ENCODE measurements around the gene MAP3K7. TPM values are rescaled to one million over a fixed set of nuclear protein-coding genes. Genes with fewer than 3 reads are reported as not detected.

MAP3K7 gene
- polyA plus RNA-seq (2013, experiment 1 of 4): 51.9 TPM
- polyA plus RNA-seq (2013, experiment 2 of 4): 55.1 TPM
- polyA plus RNA-seq (2013, experiment 3 of 4): 42.0 TPM
- polyA plus RNA-seq (2013, experiment 4 of 4): 46.2 TPM

GRCh38 chr6:90586836-90587638 is at the start of gene MAP3K7:
TSS of gene MAP3K7 (minus strand) at chr6:90587072. CDS start at chr6:90586883, 189 bp downstream.
- H3K9me3 ChIP-seq (ENCODE audit: control insufficient read depth, low read length): no peaks in the 10 kb centered on the region
- no peaks in the 10 kb centered on the region for H3K36me3 ChIP-seq (ENCODE audit: control insufficient read depth, insufficient read depth, low read length)
- peak within 1 kb of the TSS; percentile 96 for H3K27ac ChIP-seq (ENCODE audit: insufficient read depth, low read depth, low read length, poor library complexity, severe bottlenecking)
- no peaks in the 10 kb centered on the region for H3K4me1 ChIP-seq (ENCODE audit: control insufficient read depth, insufficient read depth, low read length)
- peak within 1 kb of the TSS; percentile 99 for H3K4me3 ChIP-seq (ENCODE audit: insufficient read depth, low read depth, low read length)
- WGBS, 2 experiments: 1% methylated on average over 58 of the region's 58 CpGs
- peaks cover 22% of the 10 kb centered on the region for H3K27me3 ChIP-seq (ENCODE audit: control insufficient read depth, insufficient read depth, low read length, poor library complexity, severe bottlenecking)

- H3K27ac ChIP-seq (ENCODE audit: insufficient read depth, low read depth, low read length, poor library complexity, severe bottlenecking): no peak overlapping the region
- no peaks in the 10 kb centered on the region for H3K36me3 ChIP-seq (ENCODE audit: control insufficient read depth, insufficient read depth, low read length)
- no peaks in the 10 kb centered on the region for H3K4me1 ChIP-seq (ENCODE audit: control insufficient read depth, insufficient read depth, low read length)
- no peaks in the 10 kb centered on the region for H3K27me3 ChIP-seq (ENCODE audit: control insufficient read depth, insufficient read depth, low read length, poor library complexity, severe bottlenecking)
- no peak overlapping the region for H3K4me3 ChIP-seq (ENCODE audit: insufficient read depth, low read depth, low read length)
- no peaks in the 10 kb centered on the region for H3K9me3 ChIP-seq (ENCODE audit: control insufficient read depth, low read length)
- no CpG with 5 or more reads among the region's 1 CpG for WGBS, 2 experiments
Measured at GRCh38 chr6:90631046-90631445, 44.2 kb upstream of the MAP3K7 start.

- 95 to 100% methylated on average over 2 of the region's 2 CpGs for WGBS, 2 experiments
- no peaks in the 10 kb centered on the region for H3K27me3 ChIP-seq (ENCODE audit: control insufficient read depth, insufficient read depth, low read length, poor library complexity, severe bottlenecking)
- H3K4me3 ChIP-seq (ENCODE audit: insufficient read depth, low read depth, low read length): no peak overlapping the region
Measured at GRCh38 chr6:90621581-90621980, 34.7 kb upstream of the MAP3K7 start.

GRCh38 chr6:90619221-90619620 is 32.3 kb upstream of the MAP3K7 start:
- 88 to 93% methylated on average over 2 of the region's 2 CpGs for WGBS, 2 experiments
- Histone ChIP-seq H3K27me3 (ENCODE audit: control insufficient read depth, insufficient read depth, low read length, poor library complexity, severe bottlenecking) (no peaks in the 10 kb centered on the region), H3K36me3 (ENCODE audit: control insufficient read depth, insufficient read depth, low read length) (no peaks in the 10 kb centered on the region), H3K4me3 (ENCODE audit: insufficient read depth, low read depth, low read length) (no peak overlapping the region), H3K27ac (ENCODE audit: insufficient read depth, low read depth, low read length, poor library complexity, severe bottlenecking) (no peak overlapping the region), H3K4me1 (ENCODE audit: control insufficient read depth, insufficient read depth, low read length) (no peaks in the 10 kb centered on the region), H3K9me3 (ENCODE audit: control insufficient read depth, low read length) (no peaks in the 10 kb centered on the region)

More at GRCh38 chr6:90621581-90621980, 34.7 kb upstream of the MAP3K7 start:
- Histone ChIP-seq H3K4me1 (ENCODE audit: control insufficient read depth, insufficient read depth, low read length) (no peaks in the 10 kb centered on the region), H3K27ac (ENCODE audit: insufficient read depth, low read depth, low read length, poor library complexity, severe bottlenecking) (no peak overlapping the region), H3K36me3 (ENCODE audit: control insufficient read depth, insufficient read depth, low read length) (no peaks in the 10 kb centered on the region), H3K9me3 (ENCODE audit: control insufficient read depth, low read length) (no peaks in the 10 kb centered on the region)

GRCh38 chr6:90612313-90612680 is 25.4 kb upstream of the MAP3K7 start:
- Histone ChIP-seq H3K36me3 (ENCODE audit: control insufficient read depth, insufficient read depth, low read length) (no peaks in the 10 kb centered on the region), H3K27me3 (ENCODE audit: control insufficient read depth, insufficient read depth, low read length, poor library complexity, severe bottlenecking) (peaks cover 32% of the 10 kb centered on the region), H3K27ac (ENCODE audit: insufficient read depth, low read depth, low read length, poor library complexity, severe bottlenecking) (no peak overlapping the region), H3K4me1 (ENCODE audit: control insufficient read depth, insufficient read depth, low read length) (peaks cover 16% of the 10 kb centered on the region), H3K4me3 (ENCODE audit: insufficient read depth, low read depth, low read length) (peak overlapping the region; percentile 62), H3K9me3 (ENCODE audit: control insufficient read depth, low read length) (no peaks in the 10 kb centered on the region)
- 55 to 57% methylated on average over 5 of the region's 6 CpGs for WGBS, 2 experiments

GRCh38 chr6:90611543-90612312 is 24.9 kb upstream of the MAP3K7 start:
- Histone ChIP-seq H3K27me3 (ENCODE audit: control insufficient read depth, insufficient read depth, low read length, poor library complexity, severe bottlenecking) (peaks cover 32% of the 10 kb centered on the region), H3K4me3 (ENCODE audit: insufficient read depth, low read depth, low read length) (peak overlapping the region; percentile 62), H3K4me1 (ENCODE audit: control insufficient read depth, insufficient read depth, low read length) (peaks cover 16% of the 10 kb centered on the region), H3K27ac (ENCODE audit: insufficient read depth, low read depth, low read length, poor library complexity, severe bottlenecking) (no peak overlapping the region), H3K36me3 (ENCODE audit: control insufficient read depth, insufficient read depth, low read length) (no peaks in the 10 kb centered on the region), H3K9me3 (ENCODE audit: control insufficient read depth, low read length) (no peaks in the 10 kb centered on the region)
- WGBS, 2 experiments: 37 to 44% methylated on average over 25 of the region's 25 CpGs

- H3K4me3 ChIP-seq (ENCODE audit: insufficient read depth, low read depth, low read length): peak overlapping the region; percentile 62
- H3K36me3 ChIP-seq (ENCODE audit: control insufficient read depth, insufficient read depth, low read length): no peaks in the 10 kb centered on the region
- peaks cover 32% of the 10 kb centered on the region for H3K27me3 ChIP-seq (ENCODE audit: control insufficient read depth, insufficient read depth, low read length, poor library complexity, severe bottlenecking)
- WGBS, 2 experiments: 1 to 3% methylated on average over 72 of the region's 72 CpGs
- H3K27ac ChIP-seq (ENCODE audit: insufficient read depth, low read depth, low read length, poor library complexity, severe bottlenecking): no peak overlapping the region
- peaks cover 16% of the 10 kb centered on the region for H3K4me1 ChIP-seq (ENCODE audit: control insufficient read depth, insufficient read depth, low read length)
- no peaks in the 10 kb centered on the region for H3K9me3 ChIP-seq (ENCODE audit: control insufficient read depth, low read length)
Measured at GRCh38 chr6:90610751-90611542, 24.1 kb upstream of the MAP3K7 start.

- Histone ChIP-seq H3K27me3 (ENCODE audit: control insufficient read depth, insufficient read depth, low read length, poor library complexity, severe bottlenecking) (peaks cover 32% of the 10 kb centered on the region), H3K4me3 (ENCODE audit: insufficient read depth, low read depth, low read length) (peak overlapping the region; percentile 62), H3K9me3 (ENCODE audit: control insufficient read depth, low read length) (no peaks in the 10 kb centered on the region), H3K36me3 (ENCODE audit: control insufficient read depth, insufficient read depth, low read length) (no peaks in the 10 kb centered on the region), H3K4me1 (ENCODE audit: control insufficient read depth, insufficient read depth, low read length) (peaks cover 21% of the 10 kb centered on the region), H3K27ac (ENCODE audit: insufficient read depth, low read depth, low read length, poor library complexity, severe bottlenecking) (no peak overlapping the region)
- WGBS, 2 experiments: 26 to 28% methylated on average over 22 of the region's 22 CpGs
Measured at GRCh38 chr6:90610301-90610750, 23.5 kb upstream of the MAP3K7 start.

GRCh38 chr6:90605749-90606340 is 19.0 kb upstream of the MAP3K7 start:
- H3K27ac ChIP-seq (ENCODE audit: insufficient read depth, low read depth, low read length, poor library complexity, severe bottlenecking): no peak overlapping the region
- peaks cover 14% of the 10 kb centered on the region for H3K27me3 ChIP-seq (ENCODE audit: control insufficient read depth, insufficient read depth, low read length, poor library complexity, severe bottlenecking)
- WGBS, 2 experiments: 29 to 32% methylated on average over 1 of the region's 1 CpG
- peaks cover 8% of the 10 kb centered on the region for H3K4me1 ChIP-seq (ENCODE audit: control insufficient read depth, insufficient read depth, low read length)
- H3K9me3 ChIP-seq (ENCODE audit: control insufficient read depth, low read length): no peaks in the 10 kb centered on the region
- H3K36me3 ChIP-seq (ENCODE audit: control insufficient read depth, insufficient read depth, low read length): no peaks in the 10 kb centered on the region
- no peak overlapping the region for H3K4me3 ChIP-seq (ENCODE audit: insufficient read depth, low read depth, low read length)

Measured in ectodermal cell (in vitro differentiated cells).